K562 (cell line): Measurements from ENCODE around the gene ST6GALNAC1. TPM values are rescaled to one million over a fixed set of nuclear protein-coding genes. Genes with fewer than 3 reads are reported as not detected.
A peak's percentile ranks its signal among the peaks of the same experiment; 100 is the strongest.

ENCODE experiments used
- ATAC-seq: fragments of 200-7000 bp; cut with Tn5 transposase; 3 replicates; pipeline ENCODE4 v1.9.1; 2020; ENCODE audit warnings: moderate library complexity
- BruUV-seq: library from RNA; stranded (reverse); fragments of 400-500 nt; replicated peaks from 2 replicates; lab custom pipeline; 2021; lab: Mats Ljungman, UMichigan
- CTCF ChIA-PET: fragments of 300-600 bp; formaldehyde crosslinking; extraction: SDS; loops from one replicate; lab custom pipeline; 2021; ENCODE audit warnings: low intra/inter-chr PET ratio; lab: Yijun Ruan, JAX
- POLR2A ChIA-PET: fragments of 300-600, 350-650 bp; sonication (Branson Sonifier 250); formaldehyde crosslinking; extraction: SDS; loops from one replicate; lab custom pipeline; 2021; ENCODE audit warnings: antibody characterized with exemption, inconsistent platforms; lab: Yijun Ruan, JAX
- DNase-seq, 4 experiments: peaks; one replicate each; pipeline versions ENCODE4 v3.0.0 to v3.0.0-alpha.2; 2011 to 2018; ENCODE audit warnings: low spot score in 3 of 4, mixed read lengths in 3 of 4; ENCODE audit errors: extremely low read depth in 1 of 4
- FAIRE-seq: peaks from 2 replicates; lab custom pipeline; 2011; peaks lifted over from hg19 to GRCh38; lab: Jason Lieb, UNC
- H2AFZ ChIP-seq: 2 replicates; pipeline ENCODE4 v1.6.0; 2011; ENCODE audit warnings: low read depth, low read length, control low read depth, inconsistent platforms
- H3K27ac ChIP-seq: fragments of 200-600 bp; 3 replicates; pipeline ENCODE4 v1.8.0; 2011; ENCODE audit warnings: low read depth, mild to moderate bottlenecking, control low read depth, inconsistent platforms, low read length, moderate library complexity, mixed read lengths; ENCODE audit errors: extremely low read depth
- H3K27me3 ChIP-seq, 2 experiments: fragments of 300-600 bp in 1 of 2; 2 replicates in 1 of 2; 3 replicates in 1 of 2; pipeline versions ENCODE4 v1.6.0 to v1.8.0; 2011; ENCODE audit warnings: inconsistent platforms in 2 of 2, low read length in 2 of 2, mild to moderate bottlenecking in 1 of 2, mixed read lengths in 1 of 2, moderate library complexity in 1 of 2; ENCODE audit not compliant: control insufficient read depth in 2 of 2, insufficient read depth in 2 of 2
- H3K36me3 ChIP-seq: fragments of 300-600 bp; 3 replicates; pipeline ENCODE4 v1.8.0; 2011; ENCODE audit warnings: mild to moderate bottlenecking, low read length, inconsistent platforms; ENCODE audit not compliant: control insufficient read depth, insufficient read depth
- H3K4me1 ChIP-seq, 2 experiments: fragments of 200-600 bp in 1 of 2; replicated peaks in 1 of 2; 2 replicates in 1 of 2; 3 replicates in 1 of 2; pipeline versions ENCODE4 v1.5.1 to v1.8.0; 2011; ENCODE audit warnings: inconsistent platforms in 2 of 2, low read length in 2 of 2, mild to moderate bottlenecking in 1 of 2, mixed read lengths in 1 of 2, moderate library complexity in 1 of 2; ENCODE audit not compliant: control insufficient read depth in 2 of 2, insufficient read depth in 2 of 2
- H3K4me2 ChIP-seq: 2 replicates; pipeline ENCODE4 v1.6.1; 2011; ENCODE audit warnings: low read length, control low read depth, inconsistent platforms, mixed read lengths; ENCODE audit not compliant: insufficient read depth
- H3K4me3 ChIP-seq: fragments of 200-600 bp; sonication (generic), shearing (Covaris generic); 2 replicates; pipeline ENCODE4 v1.5.1; 2016; ENCODE audit warnings: control low read depth, inconsistent platforms
- H3K79me2 ChIP-seq: fragments of 200-600 bp; 3 replicates; pipeline ENCODE4 v1.8.0; 2011; ENCODE audit warnings: low read length, inconsistent platforms; ENCODE audit not compliant: control insufficient read depth, insufficient read depth
- H3K9ac ChIP-seq, 2 experiments: 2 replicates each; pipeline versions ENCODE4 v1.6.0 to v1.6.1; 2011; ENCODE audit warnings: low read depth in 2 of 2, low read length in 2 of 2, control low read depth in 1 of 2, inconsistent platforms in 1 of 2, mild to moderate bottlenecking in 1 of 2, mixed read lengths in 1 of 2; ENCODE audit not compliant: insufficient read depth in 1 of 2
- H3K9me1 ChIP-seq: one replicate; pipeline ENCODE4 v1.6.0; 2011; ENCODE audit warnings: inconsistent platforms, mild to moderate bottlenecking, low read length, moderate library complexity; ENCODE audit not compliant: control insufficient read depth, insufficient read depth
- H3K9me3 ChIP-seq: replicated peaks from 2 replicates; pipeline ENCODE4 v1.5.1; 2011; ENCODE audit warnings: low read depth, low read length, inconsistent platforms; ENCODE audit not compliant: control insufficient read depth, insufficient read depth
- H4K20me1 ChIP-seq: replicated peaks from 2 replicates; pipeline ENCODE4 v1.6.1; 2011; ENCODE audit warnings: low read length, inconsistent platforms, mixed read lengths; ENCODE audit not compliant: control insufficient read depth, insufficient read depth
- BRD9 ChIP-seq: fragments of 450-650 bp; IDR thresholded peaks from 2 replicates; pipeline ENCODE4 v1.6.1; 2018; ENCODE audit warnings: low read depth; ENCODE audit not compliant: partially characterized antibody
- CBFA2T3 ChIP-seq: fragments of 450-650 bp; IDR thresholded peaks from 2 replicates; pipeline ENCODE4 v1.6.1; 2017
- FOXA1 ChIP-seq: fragments of 450-650 bp; IDR thresholded peaks from 2 replicates; pipeline ENCODE4 v1.6.1; 2016; ENCODE audit warnings: mild to moderate bottlenecking, borderline replicate concordance
- HDAC1 ChIP-seq, 2 experiments: fragments of 450-650 bp; IDR thresholded peaks; 2 replicates each; pipeline ENCODE4 v1.6.1; 2016 to 2017; ENCODE audit warnings: inconsistent platforms in 1 of 2, mild to moderate bottlenecking in 1 of 2, moderate library complexity in 1 of 2
- HMG20A ChIP-seq: fragments of 450-650 bp; formaldehyde crosslinking; conservative IDR thresholded peaks from 2 replicates; pipeline ENCODE4 v1.4.0; 2020; ENCODE audit warnings: mild to moderate bottlenecking, mixed read lengths
- HSF4 ChIP-seq: fragments of 250-450 bp; sonication (Bioruptor Pico); IDR thresholded peaks from 2 replicates; pipeline ENCODE4 v2.1.2; 2022; ENCODE audit warnings: mild to moderate bottlenecking, moderate library complexity, borderline replicate concordance
- MAFK ChIP-seq: IDR thresholded peaks from 2 replicates; pipeline ENCODE4 v1.6.1; 2011; ENCODE audit warnings: low read length, improper control_type of control experiment
- NCOA4 ChIP-seq: fragments of 450-650 bp; IDR thresholded peaks from 2 replicates; pipeline ENCODE4 v1.6.1; 2018; ENCODE audit warnings: mild to moderate bottlenecking; ENCODE audit not compliant: partially characterized antibody
- NR2C1 ChIP-seq, 2 experiments: fragments of 450-650 bp; IDR thresholded peaks; 2 replicates each; pipeline ENCODE4 v1.6.1; 2017; ENCODE audit warnings: mild to moderate bottlenecking in 2 of 2, antibody characterized with exemption in 1 of 2, inconsistent platforms in 1 of 2, missing compliant biosample characterization in 1 of 2, missing genetic modification characterization in 1 of 2
- RFX1 ChIP-seq: fragments of 450-650 bp; IDR thresholded peaks from 2 replicates; pipeline ENCODE4 v1.6.1; 2016; ENCODE audit warnings: mild to moderate bottlenecking, moderate library complexity
- ZBTB34 ChIP-seq: fragments of 250-450 bp; sonication (Bioruptor Pico); IDR thresholded peaks from 2 replicates; pipeline ENCODE4 v1.8.0; 2021; ENCODE audit warnings: mild to moderate bottlenecking, moderate library complexity
- ZFP30 ChIP-seq: fragments of 250-450 bp; sonication (Bioruptor Pico); IDR thresholded peaks from 2 replicates; pipeline ENCODE4 v1.8.0; 2022; ENCODE audit warnings: moderate library complexity, mild to moderate bottlenecking, inconsistent platforms, borderline replicate concordance
- ZFP36 ChIP-seq: fragments of 150-350 bp; IDR thresholded peaks from 2 replicates; pipeline ENCODE4 v1.6.1; 2018; ENCODE audit warnings: low read length, low read depth; ENCODE audit not compliant: partially characterized antibody
- ZNF436 ChIP-seq: fragments of 250-450, 450-650 bp; sonication (Bioruptor Pico); formaldehyde crosslinking; IDR thresholded peaks from 2 replicates; pipeline ENCODE4 v1.7.0; 2020; ENCODE audit warnings: mild to moderate bottlenecking
- ZNF75A ChIP-seq: fragments of 450-650 bp; formaldehyde crosslinking; IDR thresholded peaks from 2 replicates; pipeline ENCODE4 v1.4.0; 2020; ENCODE audit warnings: mild to moderate bottlenecking
- ZNF780A ChIP-seq: fragments of 250-450 bp; sonication (Bioruptor Pico); IDR thresholded peaks from 2 replicates; pipeline ENCODE4 v1.5.0; 2021; ENCODE audit warnings: mild to moderate bottlenecking
- ZSCAN29 ChIP-seq: fragments of 450-650 bp; IDR thresholded peaks from 2 replicates; pipeline ENCODE4 v1.6.1; 2017
- WGBS: fragments of 100-300 bp; shearing (Covaris generic); methylation state at CpG from one replicate; pipeline ENCODE4 v1.1.6; 2016; ENCODE audit warnings: low coverage, mixed read lengths; ENCODE audit not compliant: insufficient coverage; ENCODE audit errors: missing lambda C conversion rate; 5-methylcytosine and 5-hydroxymethylcytosine counted together
- in situ Hi-C: fragments of 300-500 bp; cut with MboI; formaldehyde crosslinking; loops from 4 replicates; pipeline ENCODE4 v1.15.0; 2018; ENCODE audit warnings: inconsistent platforms, mixed read lengths
- intact Hi-C: fragments of 100-400 bp; cut with micrococcal nuclease; formaldehyde crosslinking; loops from 2 replicates; pipeline ENCODE4 v1.14.2; 2022
- polyA plus RNA-seq, 8 experiments: library from polyadenylated mRNA; depleted of rRNA in 4 of 8; stranded (reverse) in 5 of 8; unstranded in 3 of 8; fragments of >200 nt; fragmentation: Nextera tagmentation in 2 of 8; fragmentation: Illumina TruSeq in 1 of 8; extraction: Ambion mirVana in 2 of 8; extraction: Trizol in 1 of 8; gene quantifications; 2 replicates each; pipeline versions ENCODE4 v1.2.1 to v1.2.3, GENCODE V29; 2011 to 2014; ENCODE audit warnings: inconsistent platforms in 1 of 8, missing spikeins in 1 of 8
- total RNA-seq, 7 experiments: library from RNA; depleted of rRNA in 6 of 7; stranded (reverse); fragments of >200 nt in 6 of 7; fragmentation: Illumina TruSeq in 2 of 7; extraction: Trizol in 2 of 7; gene quantifications; 2 replicates each; pipeline versions ENCODE4 v1.2.1 to v1.2.3, GENCODE V29; 2011 to 2021; ENCODE audit warnings: low replicate concordance in 1 of 7
- TF ChIP-seq, protein P1 (sequence below), 2 experiments: fragments of 450-650 bp; IDR thresholded peaks; 2 replicates each; pipeline ENCODE4 v1.6.1; 2016
- TF ChIP-seq, protein P2 (sequence below): fragments of 250-450 bp; sonication (Bioruptor Pico); IDR thresholded peaks from 2 replicates; pipeline ENCODE4 v1.4.0; 2020; ENCODE audit warnings: mild to moderate bottlenecking, moderate library complexity

Gene ST6GALNAC1
- total and polyA plus RNA-seq, 9 of the 15 experiments (the other 6 are each of a cell fraction or from before 2014, with no cell fraction given) = 20.6 to 68.4 (median 50.5) TPM

DNA sequence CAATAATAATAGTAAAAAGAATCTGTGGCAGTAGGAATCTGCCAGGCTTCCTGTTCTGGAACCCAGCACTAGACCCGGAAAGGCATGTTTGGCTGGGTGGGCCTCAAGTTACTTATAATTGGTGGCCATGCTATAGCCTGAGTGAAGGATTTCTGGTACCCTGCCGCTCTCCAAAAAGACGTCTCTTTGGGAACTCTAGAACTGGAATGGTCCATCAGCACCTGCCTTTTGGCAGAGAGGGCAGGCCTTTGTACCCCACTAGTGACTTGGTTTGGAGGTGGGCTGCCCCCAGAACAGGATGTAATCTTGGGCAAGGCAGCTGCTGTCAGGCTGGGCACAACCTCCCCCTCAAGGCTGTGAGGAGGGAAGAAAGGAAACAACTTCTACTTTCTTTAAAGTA is 29.3 kb upstream of the ST6GALNAC1 start (continued):
- TF ChIP-seq FOXA1 (no peak), ZSCAN29 (no peak), NCOA4 (no peak), HSF4 (no peak), ZFP36 (no peak), ZNF436 (CRISPR knock-in tag) (no peak)
- TF ChIP-seq, protein P1, sequence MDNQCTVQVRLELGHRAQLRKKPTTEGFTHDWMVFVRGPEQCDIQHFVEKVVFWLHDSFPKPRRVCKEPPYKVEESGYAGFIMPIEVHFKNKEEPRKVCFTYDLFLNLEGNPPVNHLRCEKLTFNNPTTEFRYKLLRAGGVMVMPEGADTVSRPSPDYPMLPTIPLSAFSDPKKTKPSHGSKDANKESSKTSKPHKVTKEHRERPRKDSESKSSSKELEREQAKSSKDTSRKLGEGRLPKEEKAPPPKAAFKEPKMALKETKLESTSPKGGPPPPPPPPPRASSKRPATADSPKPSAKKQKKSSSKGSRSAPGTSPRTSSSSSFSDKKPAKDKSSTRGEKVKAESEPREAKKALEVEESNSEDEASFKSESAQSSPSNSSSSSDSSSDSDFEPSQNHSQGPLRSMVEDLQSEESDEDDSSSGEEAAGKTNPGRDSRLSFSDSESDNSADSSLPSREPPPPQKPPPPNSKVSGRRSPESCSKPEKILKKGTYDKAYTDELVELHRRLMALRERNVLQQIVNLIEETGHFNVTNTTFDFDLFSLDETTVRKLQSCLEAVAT (IDR thresholded peaks at IDR 0.05) = no peak

GRCh38 chr17:76672270-76672851 is 28.8 kb upstream of the ST6GALNAC1 start:
- no peak for ATAC-seq
- peaks cover 7% of the 10 kb centered on the region; the same call in 2 of the 3 replicates for H3K79me2 ChIP-seq
- H3K4me2 ChIP-seq = peak overlapping the region; percentile 91
- TSS peak; percentile 91 for BruUV-seq
- H3K9me3 ChIP-seq = no peaks in the 10 kb centered on the region
- intact Hi-C loops = loop anchor here (5.0 kb wide), 1 partner anchor 35 kb away; no protein-coding TSS in a partner anchor
- CTCF ChIA-PET = no interaction called here
- no peaks in the 10 kb centered on the region for H4K20me1 ChIP-seq
- 49% methylated on average over 13 of the region's 13 CpGs for WGBS
- DNase-seq = no peak
- in situ Hi-C loops = no loop called here
- no peak for FAIRE-seq
- H3K27me3 ChIP-seq = no peaks in the 10 kb centered on the region
- H3K9me1 ChIP-seq = no peaks in the 10 kb centered on the region
- H2AFZ ChIP-seq = peak overlapping the region; percentile 89
- POLR2A ChIA-PET = interaction anchor here (0.7 to 1.4 kb wide), 6 partner anchors 49 to 116 kb away, joined by 3 to 5 read pairs (median 4); partner anchors contain the start of gene SRSF2
- H3K27ac ChIP-seq = peak overlapping the region; percentile 88
- peaks cover 30 to 37% of the 10 kb centered on the region in 2 experiments; a peak in 4 of 5 replicates for H3K4me1 ChIP-seq
- no peaks in the 10 kb centered on the region for H3K36me3 ChIP-seq
- H3K9ac ChIP-seq = peak overlapping the region; percentile 84 to 90; a peak in 3 of 4 replicates
- H3K4me3 ChIP-seq = peak overlapping the region; percentile 60
- TF ChIP-seq ZNF75A (CRISPR knock-in tag) = no peak
- TF ChIP-seq RFX1 = no peak
- TF ChIP-seq BRD9 = no peak
- TF ChIP-seq ZNF780A (CRISPR knock-in tag) = no peak
- TF ChIP-seq, protein P2, sequence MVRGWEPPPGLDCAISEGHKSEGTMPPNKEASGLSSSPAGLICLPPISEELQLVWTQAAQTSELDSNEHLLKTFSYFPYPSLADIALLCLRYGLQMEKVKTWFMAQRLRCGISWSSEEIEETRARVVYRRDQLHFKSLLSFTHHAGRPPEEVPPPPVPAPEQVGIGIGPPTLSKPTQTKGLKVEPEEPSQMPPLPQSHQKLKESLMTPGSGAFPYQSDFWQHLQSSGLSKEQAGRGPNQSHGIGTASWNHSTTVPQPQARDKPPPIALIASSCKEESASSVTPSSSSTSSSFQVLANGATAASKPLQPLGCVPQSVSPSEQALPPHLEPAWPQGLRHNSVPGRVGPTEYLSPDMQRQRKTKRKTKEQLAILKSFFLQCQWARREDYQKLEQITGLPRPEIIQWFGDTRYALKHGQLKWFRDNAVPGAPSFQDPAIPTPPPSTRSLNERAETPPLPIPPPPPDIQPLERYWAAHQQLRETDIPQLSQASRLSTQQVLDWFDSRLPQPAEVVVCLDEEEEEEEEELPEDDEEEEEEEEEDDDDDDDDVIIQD (CRISPR knock-in tag) = no peak
- TF ChIP-seq HMG20A (CRISPR knock-in tag) = no peak
- no peak for TF ChIP-seq ZFP30
- no peak for TF ChIP-seq NR2C1 (IDR thresholded peaks at IDR 0.05)
- TF ChIP-seq NR2C1 (tag; IDR thresholded peaks at IDR 0.05) = peak; percentile 16; the same call in 1 of the 2 replicates
- TF ChIP-seq MAFK = no peak
- no peak for TF ChIP-seq ZBTB34 (CRISPR knock-in tag)
- TF ChIP-seq HDAC1 (IDR thresholded peaks at IDR 0.05) = 0 out of 4 replicates have a peak, but pooled peaks of 1 of the 2 experiments have one; percentile 4
- TF ChIP-seq CBFA2T3 = no peak
